Central memory CD4-positive, alpha-beta T cell (primary cell): ENCODE results near the gene RUFY3.
"Not testable (repeated sequence)": the region's sequence is repeated elsewhere in the genome, so short reads cannot be mapped to it uniquely, and the experiment has no call there.

Experiments used
- DNase-seq: peaks from one replicate; pipeline ENCODE4 v3.0.0; 2022

The RUFY3 gene

GRCh38 chr4:70706044-70706461, 15.7 kb upstream of the RUFY3 start:
- DNase-seq = no peak

GRCh38 chr4:70706516-70706915, 15.2 kb upstream of the RUFY3 start:
- no peak for DNase-seq

- no peak for DNase-seq
These were observed 12.1 kb upstream of the RUFY3 start for GRCh38 chr4:70709611-70710205.

GRCh38 chr4:70711599-70711998, 10.2 kb upstream of the RUFY3 start:
- DNase-seq = no peak

- DNase-seq = no peak
These were observed 9.6 kb upstream of the RUFY3 start for GRCh38 chr4:70712150-70712549.

GRCh38 chr4:70712604-70713452, 8.9 kb upstream of the RUFY3 start:
- DNase-seq = no peak

GRCh38 chr4:70713453-70714078, 8.2 kb upstream of the RUFY3 start:
- DNase-seq = no peak

- DNase-seq = no peak
These were observed 7.5 kb upstream of the RUFY3 start for GRCh38 chr4:70714079-70714887.

- no peak for DNase-seq
These were observed 6.7 kb upstream of the RUFY3 start for GRCh38 chr4:70715097-70715496.

- DNase-seq = no peak
These were observed 2.8 kb upstream of the RUFY3 start for GRCh38 chr4:70718811-70719604.

- DNase-seq = peak; percentile 45
These were observed 531 bp downstream of the RUFY3 start for GRCh38 chr4:70722199-70722791.

GRCh38 chr4:70724463-70724862, 2.7 kb downstream of the RUFY3 start:
- DNase-seq = no peak

GRCh38 chr4:70725633-70726032, 3.9 kb downstream of the RUFY3 start:
- DNase-seq = no peak

- DNase-seq = not testable (repeated sequence)
These were observed 4.8 kb downstream of the RUFY3 start for GRCh38 chr4:70726515-70726914.

- no peak for DNase-seq
These were observed 6.3 kb downstream of the RUFY3 start for GRCh38 chr4:70728091-70728490.

GRCh38 chr4:70732878-70733277, 11.1 kb downstream of the RUFY3 start:
- DNase-seq = not testable (repeated sequence)

GRCh38 chr4:70734168-70734954, 12.6 kb downstream of the RUFY3 start:
- DNase-seq = peak; percentile 70

GRCh38 chr4:70734971-70735370, 13.2 kb downstream of the RUFY3 start:
- DNase-seq = no peak

GRCh38 chr4:70735915-70736314, 14.2 kb downstream of the RUFY3 start:
- not testable (repeated sequence) for DNase-seq

- peak; percentile 28 for DNase-seq
These were observed 15.2 kb downstream of the RUFY3 start for GRCh38 chr4:70737006-70737405.

- DNase-seq = no peak
These were observed 15.6 kb downstream of the RUFY3 start for GRCh38 chr4:70737409-70737808.
